Pancreas (tissue), 10 donors: ENCODE measurements around the gene ELAVL2. TPM values are rescaled to one million over a fixed set of nuclear protein-coding genes. Genes with fewer than 3 reads are reported as not detected.
A peak's percentile ranks its signal among the peaks of the same experiment; 100 is the strongest.

Source experiments
- ATAC-seq, 4 donors: fragments of 200-7000 bp; cut with Tn5 transposase; one replicate each; pipeline versions ENCODE4 v1.8.0 to v1.9.1; 2020; ENCODE audit warnings: mild to moderate bottlenecking in 4 of 4, moderate library complexity in 4 of 4
- DNase-seq, 6 donors: peaks; one replicate each; pipeline ENCODE4 v3.0.0-alpha.2; 2020
- FAIRE-seq: peaks from 2 replicates; lab custom pipeline; 2012; peaks lifted over from hg19 to GRCh38; lab: Jason Lieb, UNC
- H3K27ac ChIP-seq, 4 donors: fragments of 200-600 bp; sonication (generic); 1 replicate in 3 of 4; 2 replicates in 1 of 4; pipeline versions ENCODE4 v1.5.0 to v1.8.0; 2020
- H3K27me3 ChIP-seq, 4 donors: fragments of 200-600 bp; one replicate each; pipeline ENCODE4 v1.8.0; 2021
- H3K36me3 ChIP-seq, 3 donors: fragments of 200-600 bp; sonication (generic) in 1 of 3; one replicate each; pipeline versions ENCODE4 v1.5.0 to v1.8.0; 2020 to 2021
- H3K4me1 ChIP-seq, 3 donors: fragments of 200-600 bp; one replicate each; pipeline ENCODE4 v1.8.0; 2021
- H3K4me3 ChIP-seq, 4 donors: fragments of 200-600 bp; sonication (generic) in 2 of 4; one replicate each; pipeline versions ENCODE4 v1.5.0 to v1.8.0; 2020 to 2021
- H3K9me3 ChIP-seq, 4 donors: fragments of 200-600 bp; one replicate each; pipeline ENCODE4 v1.8.0; 2021
- CTCF ChIP-seq, 4 donors: fragments of 200-600 bp; sonication (generic) in 3 of 4; IDR thresholded peaks; one replicate each; pipeline versions ENCODE4 v1.5.0 to v1.8.0; 2021; ENCODE audit warnings: antibody characterized with exemption in 4 of 4
- WGBS, 2 donors: extraction: QIAGEN DNeasy Blood & Tissue Kit; methylation state at CpG; one replicate each; pipeline ENCODE4 v1.1.7; 2013; 5-methylcytosine and 5-hydroxymethylcytosine counted together
- intact Hi-C, 3 donors: fragments of 100-400 bp; cut with DNase I; formaldehyde crosslinking; loops; one replicate each; pipeline versions ENCODE4 v1.11.1 to v1.14.2; 2022
- polyA plus RNA-seq, 2 donors: library from polyadenylated mRNA; stranded (reverse); fragments of 200-250 nt; gene quantifications; one replicate each; pipeline ENCODE4 v1.2.3, GENCODE V29; 2013
- total RNA-seq, 6 donors: library from RNA; stranded (reverse); fragmentation: NEBNext Ultra II Directional in 4 of 6; extraction: Animal tissue kit (Norgen Biotek cat#: 25700) in 4 of 6; gene quantifications; one replicate each; pipeline versions ENCODE4 v1.2.1 to v1.2.4, GENCODE V29; 2021 to 2023
- donor health status: healthy with polysubstance abuse.
- donor health status: DM: no; HTN: no; CAD: no; lungs with moderate emphysema.
- donor health status: DM: no; HTN: no; CAD: no.
- donor health status: control.
- donor health status: control.
- donor health status: Bipolar disorder and iron deficiency.
- donor health status: DM: yes; HTN: yes; CAD: no.
- donor health status: DM: no; HTN: no; CAD: no.
- donor health status: DM: no; HTN: no; CAD: no.
- donor health status: DM: yes; HTN: yes; CAD: no.

ELAVL2 gene
- total RNA-seq (under 1 TPM in 2 of 6 donors, not detected in 4; 0.12 to 0.19 TPM), polyA plus RNA-seq (under 1 TPM in 1 of 2 donors, not detected in 1; 0.02 TPM)

GRCh38 chr9:23826120-23826629 lies at the start of gene ELAVL2:
Gene ELAVL2 (minus strand): TSS chr9:23826240. CDS start chr9:23762234, 64,006 bp downstream.
- no peak within 1 kb of the TSS for H3K27ac ChIP-seq
- no peaks in the 10 kb centered on the region for H3K36me3 ChIP-seq
- peak; percentile 82 to 93 (median 90) for DNase-seq
- H3K27me3 ChIP-seq = peaks cover 0 to 57% (median 21%) of the 10 kb centered on the region in 4 donors
- ATAC-seq = peak; percentile 96 to 99 (median 98)
- no peaks in the 10 kb centered on the region for H3K9me3 ChIP-seq
- no peak for FAIRE-seq
- 1 to 3% methylated on average over 30 of the region's 30 CpGs for WGBS, 2 donors
- peak within 1 kb of the TSS; percentile 8 to 44 (median 23) for H3K4me3 ChIP-seq
- peaks cover 3 to 9% (median 7%) of the 10 kb centered on the region in 3 donors for H3K4me1 ChIP-seq
- intact Hi-C loops = no loop called here
- TF ChIP-seq CTCF (IDR thresholded peaks at IDR 0.05) = no peak

- no peak for ATAC-seq
- FAIRE-seq = no peak
- no peak overlapping the region for H3K4me3 ChIP-seq
- intact Hi-C loops = no loop called here
- no peak overlapping the region for H3K27ac ChIP-seq
- no peaks in the 10 kb centered on the region for H3K27me3 ChIP-seq
- H3K4me1 ChIP-seq = no peaks in the 10 kb centered on the region
- H3K36me3 ChIP-seq = no peaks in the 10 kb centered on the region
- WGBS, 2 donors = 51% methylated on average over 3 of the region's 3 CpGs
- no peak for TF ChIP-seq CTCF (IDR thresholded peaks at IDR 0.05)
- DNase-seq = no peak
- no peaks in the 10 kb centered on the region for H3K9me3 ChIP-seq
Measured at GRCh38 chr9:23858234-23858633, 32.2 kb upstream of the ELAVL2 start.

DNA sequence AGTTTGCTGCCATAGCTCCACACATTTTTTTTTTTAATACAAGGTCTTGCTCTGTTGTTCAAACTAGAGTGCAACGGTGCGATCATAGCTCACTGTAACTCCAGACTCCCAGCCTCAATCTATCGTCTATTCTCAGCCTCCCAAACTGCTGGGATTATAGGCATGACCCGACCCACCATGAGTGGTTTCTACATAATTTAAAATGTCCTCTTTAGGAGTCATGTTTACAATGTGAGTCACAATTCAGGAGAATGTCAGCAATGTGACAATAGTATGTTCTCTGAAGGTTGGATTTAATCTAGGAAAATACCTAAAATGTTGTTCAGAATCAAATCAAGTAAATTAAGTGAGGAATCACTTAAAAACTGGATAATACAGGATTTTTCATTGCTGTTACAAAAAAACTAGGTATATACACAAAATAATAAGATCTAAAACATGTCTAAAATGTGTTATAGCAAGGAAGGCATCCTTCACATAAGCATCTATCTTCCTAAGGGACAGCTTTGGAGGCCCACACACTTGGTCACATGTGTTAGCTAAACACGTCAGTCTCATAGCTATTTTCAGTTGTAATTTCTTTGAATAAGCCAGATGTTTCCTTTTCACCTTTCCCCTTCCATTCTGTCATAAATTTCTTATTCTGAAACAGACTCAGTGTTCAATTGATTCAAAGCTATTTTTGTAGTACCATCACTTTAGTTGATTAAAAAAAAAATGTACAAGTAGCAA lies 30.0 kb upstream of the ELAVL2 start:
- WGBS, 2 donors = 57 to 64% methylated on average over 5 of the region's 5 CpGs
- H3K4me3 ChIP-seq = no peak overlapping the region
- FAIRE-seq = no peak

DNA sequence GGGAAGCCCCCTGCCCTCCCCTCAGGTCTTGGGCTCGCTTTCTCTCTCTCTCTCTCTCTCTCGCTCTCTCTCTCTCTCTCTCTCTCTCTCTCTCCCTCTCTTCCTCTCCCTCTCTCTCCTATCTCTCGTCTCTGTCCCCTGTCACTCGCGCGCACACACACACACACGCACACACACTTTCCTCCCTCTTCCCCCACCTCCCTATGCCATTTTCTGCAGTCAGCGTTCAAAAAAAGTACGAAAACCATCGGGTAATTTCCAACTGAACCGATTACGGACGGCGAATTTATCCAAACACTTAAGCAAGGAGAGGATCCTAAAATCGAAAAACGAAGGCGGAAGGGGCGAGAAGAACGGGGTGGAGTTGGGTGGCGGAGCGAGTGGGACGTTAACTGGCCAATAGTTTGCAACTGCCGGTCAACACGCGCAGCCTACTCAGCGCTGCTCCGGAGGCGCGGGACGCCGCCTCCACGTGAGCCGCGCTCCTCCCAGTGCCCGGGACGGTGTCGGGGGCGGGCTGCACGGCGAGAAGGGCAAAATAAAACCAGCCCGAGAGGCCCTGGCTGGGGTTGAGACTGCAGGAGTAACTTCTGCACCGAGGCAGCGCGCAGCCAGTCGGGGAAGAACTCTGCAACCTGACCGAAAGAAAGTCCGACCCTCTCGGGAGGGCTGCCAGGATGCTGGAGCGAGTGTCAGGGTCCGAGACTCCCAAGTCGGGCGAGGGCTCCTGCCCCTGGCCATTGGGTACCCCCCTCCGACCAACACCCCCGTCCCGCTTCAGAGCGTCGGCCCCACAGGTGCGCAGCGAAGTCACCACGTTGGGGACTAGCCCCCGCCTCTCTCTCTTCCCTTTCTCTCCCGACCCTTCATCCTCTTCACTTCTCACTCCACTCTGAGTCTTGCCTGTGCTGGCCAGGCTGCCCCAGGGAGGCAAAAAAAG lies 24.9 kb upstream of the ELAVL2 start:
- no peak overlapping the region for H3K27ac ChIP-seq
- no peaks in the 10 kb centered on the region for H3K9me3 ChIP-seq
- H3K36me3 ChIP-seq = no peaks in the 10 kb centered on the region
- TF ChIP-seq CTCF (IDR thresholded peaks at IDR 0.05) = no peak
- intact Hi-C loops = no loop called here
- FAIRE-seq (no peak), DNase-seq (peak in 2 of 6 donors; percentile 56 to 63), ATAC-seq (peak in 3 of 4 donors; percentile 79 to 89 (median 81))
- peak overlapping the region; percentile 8 to 46 (median 24) for H3K4me3 ChIP-seq
- 2% methylated on average over 57 to 61 of the region's 62 CpGs for WGBS, 2 donors
- peaks cover 0 to 27% (median 9%) of the 10 kb centered on the region in 4 donors for H3K27me3 ChIP-seq
- H3K4me1 ChIP-seq = no peaks in the 10 kb centered on the region

More for the DNA sequence above, 30.0 kb upstream of the ELAVL2 start:
- Histone ChIP-seq H3K27ac (no peak overlapping the region), H3K27me3 (peaks cover 0 to 4% (median 0%) of the 10 kb centered on the region in 4 donors), H3K36me3 (no peaks in the 10 kb centered on the region), H3K4me1 (no peaks in the 10 kb centered on the region), H3K9me3 (no peaks in the 10 kb centered on the region)
- TF ChIP-seq CTCF (IDR thresholded peaks at IDR 0.05) = no peak
- intact Hi-C loops = no loop called here
- DNase-seq = no peak
- ATAC-seq = no peak
